ENCODE results near the gene CXCL1.

The CXCL1 gene

GRCh38 chr4:73919691-73920090 is 50.5 kb downstream of the CXCL1 start:
- no peak for DNase-seq

Data from Kasumi-1 (cell line).